Activated naive CD4-positive, alpha-beta T cell treated with anti-CD3 and anti-CD28 coated beads, Interleukin-2, amount 50 U/mL, for 72 hours (primary cell): ENCODE data around the gene LHPP. TPM values are rescaled to one million over a fixed set of nuclear protein-coding genes. Genes with fewer than 3 reads are reported as not detected.

ENCODE experiments used
- ATAC-seq, 2 donors: fragments of 150-1000 bp; cut with Tn5 transposase; 2 replicates each; pipeline ENCODE4 v1.10.0; 2021; ENCODE audit warnings: mild to moderate bottlenecking in 2 of 2, moderate library complexity in 2 of 2
- DNase-seq, 2 donors: peaks; one replicate each; pipeline ENCODE4 v3.0.0; 2021 to 2022; ENCODE audit warnings: low spot score in 2 of 2
- H3K27ac Mint-ChIP-seq, 2 donors: one replicate each; pipeline ENCODE4 v1.8.0; 2022; ENCODE audit warnings: mild to moderate bottlenecking in 2 of 2, mixed read lengths in 2 of 2
- H3K36me3 Mint-ChIP-seq, 2 donors: one replicate each; pipeline ENCODE4 v1.8.0; 2022; ENCODE audit warnings: mixed read lengths in 2 of 2
- H3K9me3 Mint-ChIP-seq, 2 donors: one replicate each; pipeline ENCODE4 v1.8.0; 2022; ENCODE audit warnings: mixed read lengths in 2 of 2
- total RNA-seq, 2 donors: library from RNA; stranded (reverse); gene quantifications; one replicate each; pipeline ENCODE4 v1.2.3, GENCODE V29; 2022

The LHPP gene
- total RNA-seq, 2 donors from 2014 or later: 12.5 to 13.0 TPM

GRCh38 chr10:124520558-124521428 is 59.2 kb downstream of the LHPP start:
- Mint-ChIP-seq H3K27ac (no peak overlapping the region), H3K36me3 (no peaks in the 10 kb centered on the region), H3K9me3 (no peaks in the 10 kb centered on the region)
- no peak for DNase-seq
- no peak for ATAC-seq

- no peaks in the 10 kb centered on the region for H3K9me3 Mint-ChIP-seq
- H3K27ac Mint-ChIP-seq: no peak overlapping the region
- DNase-seq (no peak), ATAC-seq (no peak)
- H3K36me3 Mint-ChIP-seq: no peaks in the 10 kb centered on the region
Observed at GRCh38 chr10:124521429-124521871, 59.8 kb downstream of the LHPP start.

- Mint-ChIP-seq H3K27ac (no peak overlapping the region), H3K36me3 (no peaks in the 10 kb centered on the region), H3K9me3 (no peaks in the 10 kb centered on the region)
- ATAC-seq (no peak), DNase-seq (no peak)
Observed at GRCh38 chr10:124522131-124522932, 60.7 kb downstream of the LHPP start.

GRCh38 chr10:124522933-124523871 is 61.6 kb downstream of the LHPP start:
- Mint-ChIP-seq H3K9me3 (no peaks in the 10 kb centered on the region), H3K27ac (no peak overlapping the region), H3K36me3 (no peaks in the 10 kb centered on the region)
- no peak for DNase-seq
- ATAC-seq: no peak

- DNase-seq (no peak), ATAC-seq (no peak)
- Mint-ChIP-seq H3K9me3 (no peaks in the 10 kb centered on the region), H3K27ac (peak overlapping the region in 1 of 2 donors; percentile 65), H3K36me3 (no peaks in the 10 kb centered on the region)
Observed at GRCh38 chr10:124523901-124524300, 62.3 kb downstream of the LHPP start.

- Mint-ChIP-seq H3K9me3 (no peaks in the 10 kb centered on the region), H3K36me3 (no peaks in the 10 kb centered on the region), H3K27ac (no peak overlapping the region)
- ATAC-seq: no peak
- DNase-seq: no peak
Observed at GRCh38 chr10:124524991-124525653, 63.5 kb downstream of the LHPP start.

GRCh38 chr10:124525751-124526600 is 64.4 kb downstream of the LHPP start:
- no peak overlapping the region for H3K27ac Mint-ChIP-seq
- ATAC-seq (no peak), DNase-seq (no peak)
- no peaks in the 10 kb centered on the region for H3K9me3 Mint-ChIP-seq
- H3K36me3 Mint-ChIP-seq: no peaks in the 10 kb centered on the region

GRCh38 chr10:124526621-124527267 is 65.1 kb downstream of the LHPP start:
- H3K9me3 Mint-ChIP-seq: no peaks in the 10 kb centered on the region
- DNase-seq: no peak
- no peak overlapping the region for H3K27ac Mint-ChIP-seq
- ATAC-seq: no peak
- H3K36me3 Mint-ChIP-seq: no peaks in the 10 kb centered on the region

GRCh38 chr10:124527874-124528395 is 66.3 kb downstream of the LHPP start:
- Mint-ChIP-seq H3K27ac (no peak overlapping the region), H3K9me3 (no peaks in the 10 kb centered on the region)

GRCh38 chr10:124529661-124530214 is 68.1 kb downstream of the LHPP start:
- no peak for DNase-seq
- Mint-ChIP-seq H3K27ac (no peak overlapping the region), H3K9me3 (no peaks in the 10 kb centered on the region), H3K36me3 (no peaks in the 10 kb centered on the region)
- peak in 1 of 2 donors; percentile 43 for ATAC-seq

More at GRCh38 chr10:124527874-124528395, 66.3 kb downstream of the LHPP start:
- ATAC-seq (no peak), DNase-seq (no peak)
- no peaks in the 10 kb centered on the region for H3K36me3 Mint-ChIP-seq

GRCh38 chr10:124530215-124530665 is 68.6 kb downstream of the LHPP start:
- ATAC-seq (peak; percentile 95 to 98), DNase-seq (peak; percentile 80 to 92)
- H3K27ac Mint-ChIP-seq: no peak overlapping the region
- H3K9me3 Mint-ChIP-seq: no peaks in the 10 kb centered on the region
- H3K36me3 Mint-ChIP-seq: no peaks in the 10 kb centered on the region

- Mint-ChIP-seq H3K36me3 (no peaks in the 10 kb centered on the region), H3K9me3 (no peaks in the 10 kb centered on the region), H3K27ac (no peak overlapping the region)
- no peak for ATAC-seq
- no peak for DNase-seq
Observed at GRCh38 chr10:124530816-124531215, 69.2 kb downstream of the LHPP start.

GRCh38 chr10:124532106-124532641 is 70.6 kb downstream of the LHPP start:
- Mint-ChIP-seq H3K36me3 (no peaks in the 10 kb centered on the region), H3K27ac (peak overlapping the region in 1 of 2 donors; percentile 46), H3K9me3 (no peaks in the 10 kb centered on the region)
- no peak for DNase-seq
- ATAC-seq: no peak

- no peaks in the 10 kb centered on the region for H3K36me3 Mint-ChIP-seq
- no peak for DNase-seq
- ATAC-seq: no peak
- no peaks in the 10 kb centered on the region for H3K9me3 Mint-ChIP-seq
- H3K27ac Mint-ChIP-seq: no peak overlapping the region
Observed at GRCh38 chr10:124532788-124533187, 71.2 kb downstream of the LHPP start.
